Stomach (tissue), 4 donors: ENCODE results near the gene PPP2R5D.

Source experiments
- CTCF ChIP-seq, 7 experiments: fragments of 450-650 bp in 4 of 7; fragments of 200-600 bp in 3 of 7; sonication (generic) in 3 of 7; IDR thresholded peaks; one replicate each; pipeline ENCODE4 v1.5.1; 2016 to 2019; ENCODE audit warnings: antibody characterized with exemption in 7 of 7, control low read depth in 2 of 7, mild to moderate bottlenecking in 1 of 7
- EP300 ChIP-seq: sonication (generic); formaldehyde crosslinking; IDR thresholded peaks from one replicate; pipeline ENCODE4 v1.6.1; 2017; ENCODE audit warnings: antibody characterized with exemption
- POLR2A ChIP-seq, 4 donors: fragments of 450-650 bp; IDR thresholded peaks; one replicate each; pipeline ENCODE4 v1.6.1; 2016; ENCODE audit warnings: antibody characterized with exemption in 4 of 4, control low read depth in 2 of 4, mild to moderate bottlenecking in 1 of 4, moderate library complexity in 1 of 4

GRCh38 chr6:42987533-42988451, 3.4 kb downstream of the PPP2R5D start:
- TF ChIP-seq CTCF (IDR thresholded peaks at IDR 0.05) (no peak), POLR2A (IDR thresholded peaks at IDR 0.05) (no peak), EP300 (no peak)
